Muscle layer of duodenum (tissue), 2 donors: ENCODE measurements around the gene MUC4.

Source experiments
- H3K27ac ChIP-seq: one replicate; pipeline ENCODE4 v1.7.0; 2013; ENCODE audit warnings: mild to moderate bottlenecking, low read length
- H3K27me3 ChIP-seq: one replicate; pipeline ENCODE4 v1.7.0; 2013; ENCODE audit warnings: low read depth, mild to moderate bottlenecking, control low read depth, low read length
- H3K36me3 ChIP-seq, 2 donors: one replicate each; pipeline ENCODE4 v1.7.0; 2013; ENCODE audit warnings: low read length in 2 of 2, control low read depth in 1 of 2, mild to moderate bottlenecking in 1 of 2; ENCODE audit not compliant: insufficient read depth in 2 of 2, control insufficient read depth in 1 of 2
- H3K4me1 ChIP-seq, 2 donors: one replicate each; pipeline ENCODE4 v1.7.0; 2013; ENCODE audit warnings: low read length in 2 of 2, mild to moderate bottlenecking in 2 of 2, control low read depth in 1 of 2, moderate library complexity in 1 of 2; ENCODE audit not compliant: insufficient read depth in 2 of 2, control insufficient read depth in 1 of 2
- H3K4me3 ChIP-seq, 2 donors: one replicate each; pipeline ENCODE4 v1.7.0; 2013; ENCODE audit warnings: low read length in 2 of 2, low read depth in 1 of 2, mild to moderate bottlenecking in 1 of 2
- H3K9me3 ChIP-seq, 2 donors: one replicate each; pipeline ENCODE4 v1.7.0; 2013; ENCODE audit warnings: low read length in 2 of 2, control low read depth in 1 of 2, mild to moderate bottlenecking in 1 of 2; ENCODE audit not compliant: control insufficient read depth in 1 of 2
- donor health status: healthy.

Gene MUC4

GRCh38 chr3:195770081-195770840, 41.5 kb downstream of the MUC4 start:
- no peak overlapping the region for H3K27ac ChIP-seq

GRCh38 chr3:195769551-195769950, 42.2 kb downstream of the MUC4 start:
- Histone ChIP-seq H3K9me3 (no peaks in the 10 kb centered on the region), H3K4me1 (no peaks in the 10 kb centered on the region), H3K36me3 (no peaks in the 10 kb centered on the region), H3K27me3 (no peaks in the 10 kb centered on the region), H3K27ac (no peak overlapping the region), H3K4me3 (no peak overlapping the region)

More at GRCh38 chr3:195770081-195770840, 41.5 kb downstream of the MUC4 start:
- Histone ChIP-seq H3K9me3 (no peaks in the 10 kb centered on the region), H3K27me3 (no peaks in the 10 kb centered on the region), H3K36me3 (no peaks in the 10 kb centered on the region), H3K4me3 (no peak overlapping the region), H3K4me1 (no peaks in the 10 kb centered on the region)

GRCh38 chr3:195768831-195769303, 42.9 kb downstream of the MUC4 start:
- H3K4me3 ChIP-seq, result no peak overlapping the region
- no peaks in the 10 kb centered on the region for H3K4me1 ChIP-seq
- no peaks in the 10 kb centered on the region for H3K27me3 ChIP-seq
- no peaks in the 10 kb centered on the region for H3K36me3 ChIP-seq
- no peaks in the 10 kb centered on the region for H3K9me3 ChIP-seq
- H3K27ac ChIP-seq, result no peak overlapping the region

- Histone ChIP-seq H3K4me3 (no peak overlapping the region), H3K27me3 (no peaks in the 10 kb centered on the region), H3K27ac (no peak overlapping the region), H3K4me1 (no peaks in the 10 kb centered on the region), H3K36me3 (no peaks in the 10 kb centered on the region), H3K9me3 (no peaks in the 10 kb centered on the region)
Measured at GRCh38 chr3:195768414-195768813, 43.3 kb downstream of the MUC4 start.

GRCh38 chr3:195767792-195768191, 43.9 kb downstream of the MUC4 start:
- Histone ChIP-seq H3K27me3 (no peaks in the 10 kb centered on the region), H3K27ac (no peak overlapping the region), H3K36me3 (no peaks in the 10 kb centered on the region)

GRCh38 chr3:195766671-195767070, 45.1 kb downstream of the MUC4 start:
- no peaks in the 10 kb centered on the region for H3K36me3 ChIP-seq
- no peak overlapping the region for H3K27ac ChIP-seq
- no peaks in the 10 kb centered on the region for H3K9me3 ChIP-seq
- no peak overlapping the region for H3K4me3 ChIP-seq
- H3K27me3 ChIP-seq, result no peaks in the 10 kb centered on the region
- H3K4me1 ChIP-seq, result peaks cover 0 to 2% of the 10 kb centered on the region in 2 donors

More at GRCh38 chr3:195767792-195768191, 43.9 kb downstream of the MUC4 start:
- no peaks in the 10 kb centered on the region for H3K9me3 ChIP-seq
- H3K4me1 ChIP-seq, result no peaks in the 10 kb centered on the region
- H3K4me3 ChIP-seq, result no peak overlapping the region

- peaks cover 11% of the 10 kb centered on the region for H3K27me3 ChIP-seq
- H3K27ac ChIP-seq, result no peak overlapping the region
- H3K4me3 ChIP-seq, result no peak overlapping the region
- H3K4me1 ChIP-seq, result peaks cover 0 to 9% of the 10 kb centered on the region in 2 donors
- no peaks in the 10 kb centered on the region for H3K36me3 ChIP-seq
- H3K9me3 ChIP-seq, result no peaks in the 10 kb centered on the region
Measured at GRCh38 chr3:195764961-195765706, 46.6 kb downstream of the MUC4 start.

GRCh38 chr3:195763843-195764825, 47.6 kb downstream of the MUC4 start:
- Histone ChIP-seq H3K27ac (no peak overlapping the region), H3K36me3 (no peaks in the 10 kb centered on the region), H3K9me3 (no peaks in the 10 kb centered on the region), H3K27me3 (peaks cover 11% of the 10 kb centered on the region), H3K4me3 (no peak overlapping the region), H3K4me1 (peaks cover 0 to 12% of the 10 kb centered on the region in 2 donors)

- H3K27me3 ChIP-seq, result peaks cover 12% of the 10 kb centered on the region
- no peaks in the 10 kb centered on the region for H3K9me3 ChIP-seq
- H3K4me3 ChIP-seq, result no peak overlapping the region
- no peak overlapping the region for H3K27ac ChIP-seq
- no peaks in the 10 kb centered on the region for H3K36me3 ChIP-seq
- peaks cover 0 to 12% of the 10 kb centered on the region in 2 donors for H3K4me1 ChIP-seq
Measured at GRCh38 chr3:195763076-195763830, 48.5 kb downstream of the MUC4 start.

- Histone ChIP-seq H3K27me3 (peaks cover 17% of the 10 kb centered on the region), H3K4me1 (peaks cover 0 to 12% of the 10 kb centered on the region in 2 donors), H3K27ac (no peak overlapping the region)
Measured at GRCh38 chr3:195762611-195763010, 49.1 kb downstream of the MUC4 start.

More at GRCh38 chr3:195762611-195763010, 49.1 kb downstream of the MUC4 start:
- Histone ChIP-seq H3K36me3 (no peaks in the 10 kb centered on the region), H3K4me3 (no peak overlapping the region), H3K9me3 (no peaks in the 10 kb centered on the region)
